ENCODE results near the gene GPR183. TPM values are rescaled to one million over a fixed set of nuclear protein-coding genes. Genes with fewer than 3 reads are reported as not detected.

GPR183 gene
- total RNA-seq, 3 donors from 2014 or later: 1.6 to 15.3 (median 5.0) TPM

- Histone ChIP-seq H3K36me3 (ENCODE audit: low read depth) (no peaks in the 10 kb centered on the region), H3K4me1 (ENCODE audit: low read depth) (peaks cover 5% of the 10 kb centered on the region), H3K9me3 (no peaks in the 10 kb centered on the region), H3K4me3 (no peak overlapping the region)
- intact Hi-C loops (cut with DNase I, micrococcal nuclease): no loop called here
- ATAC-seq (no peak), DNase-seq (no peak)
- TF ChIP-seq CTCF (IDR thresholded peaks at IDR 0.05): no peak
Measured at GRCh38 chr13:99305566-99305965, 1.6 kb downstream of the GPR183 start.

- ATAC-seq (no peak), DNase-seq (no peak)
- peaks cover 5% of the 10 kb centered on the region for H3K4me1 ChIP-seq (ENCODE audit: low read depth)
- H3K36me3 ChIP-seq (ENCODE audit: low read depth): no peaks in the 10 kb centered on the region
- no peaks in the 10 kb centered on the region for H3K9me3 ChIP-seq
- intact Hi-C loops (cut with DNase I, micrococcal nuclease): no loop called here
- H3K4me3 ChIP-seq: no peak overlapping the region
- TF ChIP-seq CTCF (IDR thresholded peaks at IDR 0.05): no peak
Measured at GRCh38 chr13:99305158-99305557, 2.0 kb downstream of the GPR183 start.

- no peaks in the 10 kb centered on the region for H3K9me3 ChIP-seq
- intact Hi-C loops (cut with DNase I, micrococcal nuclease): no loop called here
- H3K4me1 ChIP-seq (ENCODE audit: low read depth): no peaks in the 10 kb centered on the region
- ATAC-seq: no peak
- no peak for DNase-seq
- no peaks in the 10 kb centered on the region for H3K36me3 ChIP-seq (ENCODE audit: low read depth)
- no peak overlapping the region for H3K4me3 ChIP-seq
- no peak for TF ChIP-seq CTCF (IDR thresholded peaks at IDR 0.05)
Measured at GRCh38 chr13:99304541-99304940, 2.7 kb downstream of the GPR183 start.

GRCh38 chr13:99303863-99304521 is 3.2 kb downstream of the GPR183 start:
- Histone ChIP-seq H3K36me3 (ENCODE audit: low read depth) (no peaks in the 10 kb centered on the region), H3K9me3 (no peaks in the 10 kb centered on the region), H3K4me1 (ENCODE audit: low read depth) (no peaks in the 10 kb centered on the region), H3K4me3 (no peak overlapping the region)
- TF ChIP-seq CTCF (IDR thresholded peaks at IDR 0.05): no peak
- intact Hi-C loops (cut with DNase I, micrococcal nuclease): no loop called here
- ATAC-seq (peak; percentile 25), DNase-seq (peak in 2 of 3 donors; percentile 53 to 69)

- ATAC-seq (no peak), DNase-seq (no peak)
- no peak for TF ChIP-seq CTCF (IDR thresholded peaks at IDR 0.05)
- Histone ChIP-seq H3K9me3 (no peaks in the 10 kb centered on the region), H3K36me3 (ENCODE audit: low read depth) (no peaks in the 10 kb centered on the region), H3K4me3 (no peak overlapping the region), H3K4me1 (ENCODE audit: low read depth) (no peaks in the 10 kb centered on the region)
- intact Hi-C loops (cut with DNase I, micrococcal nuclease): no loop called here
Measured at GRCh38 chr13:99302637-99303505, 4.3 kb downstream of the GPR183 start.
